Measurements from ENCODE around the gene GATA3.

- TF ChIP-seq CTCF (conservative IDR thresholded peaks at IDR 0.05) (no peak), ZFX (IDR thresholded peaks at IDR 0.05) (no peak)
Observed at GRCh38 chr10:8069108-8069507, 14.6 kb downstream of the GATA3 start.
